22Rv1 (cell line): ENCODE data around the gene ATRX.
"Not testable (repeated sequence)": the region's sequence is repeated elsewhere in the genome, so short reads cannot be mapped to it uniquely, and the experiment has no call there.

ENCODE experiments used
- ZFX ChIP-seq: fragments of 450-650 bp; IDR thresholded peaks from 2 replicates; pipeline ENCODE4 v1.6.1; 2017; ENCODE audit warnings: antibody characterized with exemption, borderline replicate concordance
- TF ChIP-seq, protein P1 (sequence below): fragments of 450-650 bp; IDR thresholded peaks from 2 replicates; pipeline ENCODE4 v1.5.1; 2017; ENCODE audit warnings: mild to moderate bottlenecking

- TF ChIP-seq, protein P1, sequence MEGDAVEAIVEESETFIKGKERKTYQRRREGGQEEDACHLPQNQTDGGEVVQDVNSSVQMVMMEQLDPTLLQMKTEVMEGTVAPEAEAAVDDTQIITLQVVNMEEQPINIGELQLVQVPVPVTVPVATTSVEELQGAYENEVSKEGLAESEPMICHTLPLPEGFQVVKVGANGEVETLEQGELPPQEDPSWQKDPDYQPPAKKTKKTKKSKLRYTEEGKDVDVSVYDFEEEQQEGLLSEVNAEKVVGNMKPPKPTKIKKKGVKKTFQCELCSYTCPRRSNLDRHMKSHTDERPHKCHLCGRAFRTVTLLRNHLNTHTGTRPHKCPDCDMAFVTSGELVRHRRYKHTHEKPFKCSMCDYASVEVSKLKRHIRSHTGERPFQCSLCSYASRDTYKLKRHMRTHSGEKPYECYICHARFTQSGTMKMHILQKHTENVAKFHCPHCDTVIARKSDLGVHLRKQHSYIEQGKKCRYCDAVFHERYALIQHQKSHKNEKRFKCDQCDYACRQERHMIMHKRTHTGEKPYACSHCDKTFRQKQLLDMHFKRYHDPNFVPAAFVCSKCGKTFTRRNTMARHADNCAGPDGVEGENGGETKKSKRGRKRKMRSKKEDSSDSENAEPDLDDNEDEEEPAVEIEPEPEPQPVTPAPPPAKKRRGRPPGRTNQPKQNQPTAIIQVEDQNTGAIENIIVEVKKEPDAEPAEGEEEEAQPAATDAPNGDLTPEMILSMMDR = not testable (repeated sequence)
- TF ChIP-seq ZFX = not testable (repeated sequence)
Observed at GRCh38 chrX:77685683-77686082, 100.3 kb downstream of the ATRX start.
